ENCODE data around the gene CD200R1L.

DNA sequence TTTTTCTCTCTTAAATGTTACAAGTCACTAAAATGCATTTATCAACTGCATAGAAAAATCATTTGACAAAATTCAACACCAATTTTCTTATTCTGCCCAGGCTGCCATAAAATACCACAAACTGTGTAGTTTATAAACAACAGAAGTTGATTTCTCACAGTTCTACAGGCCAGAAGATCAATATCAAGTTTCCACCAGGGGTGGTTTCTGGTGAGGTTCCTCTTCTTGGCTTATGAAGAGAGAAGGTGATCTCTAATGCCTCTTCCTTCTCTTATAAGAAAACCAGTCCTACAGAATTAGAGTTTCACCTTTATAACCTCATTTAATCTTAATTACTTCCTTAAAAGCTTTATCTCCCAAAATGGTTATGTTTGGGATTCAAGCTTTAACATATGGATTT is 10.9 kb upstream of the CD200R1L start:
- TF ChIP-seq, protein P1, sequence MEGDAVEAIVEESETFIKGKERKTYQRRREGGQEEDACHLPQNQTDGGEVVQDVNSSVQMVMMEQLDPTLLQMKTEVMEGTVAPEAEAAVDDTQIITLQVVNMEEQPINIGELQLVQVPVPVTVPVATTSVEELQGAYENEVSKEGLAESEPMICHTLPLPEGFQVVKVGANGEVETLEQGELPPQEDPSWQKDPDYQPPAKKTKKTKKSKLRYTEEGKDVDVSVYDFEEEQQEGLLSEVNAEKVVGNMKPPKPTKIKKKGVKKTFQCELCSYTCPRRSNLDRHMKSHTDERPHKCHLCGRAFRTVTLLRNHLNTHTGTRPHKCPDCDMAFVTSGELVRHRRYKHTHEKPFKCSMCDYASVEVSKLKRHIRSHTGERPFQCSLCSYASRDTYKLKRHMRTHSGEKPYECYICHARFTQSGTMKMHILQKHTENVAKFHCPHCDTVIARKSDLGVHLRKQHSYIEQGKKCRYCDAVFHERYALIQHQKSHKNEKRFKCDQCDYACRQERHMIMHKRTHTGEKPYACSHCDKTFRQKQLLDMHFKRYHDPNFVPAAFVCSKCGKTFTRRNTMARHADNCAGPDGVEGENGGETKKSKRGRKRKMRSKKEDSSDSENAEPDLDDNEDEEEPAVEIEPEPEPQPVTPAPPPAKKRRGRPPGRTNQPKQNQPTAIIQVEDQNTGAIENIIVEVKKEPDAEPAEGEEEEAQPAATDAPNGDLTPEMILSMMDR (IDR thresholded peaks at IDR 0.05 in 8 of 11, conservative IDR thresholded peaks at IDR 0.05 in 3 of 11) = no peak
- no peak for TF ChIP-seq POLR2A (IDR thresholded peaks at IDR 0.05)

Data from spleen (tissue), 7 donors.